SU-DHL-6 (cell line): Measurements from ENCODE around the gene CLPTM1L.
"Not testable (repeated sequence)": the region's sequence is repeated elsewhere in the genome, so short reads cannot be mapped to it uniquely, and the experiment has no call there.

Experiments used
- EZH2phosphoT487 ChIP-seq: fragments of 200-600 bp; sonication (generic), shearing (Covaris generic); conservative IDR thresholded peaks from 2 replicates; pipeline ENCODE4 v1.6.1; 2018; ENCODE audit warnings: mild to moderate bottlenecking, antibody characterized with exemption, low read length, moderate library complexity, mixed read lengths
- TF ChIP-seq, protein P1 (sequence below): fragments of 200-600 bp; sonication (generic); IDR thresholded peaks from one replicate; pipeline ENCODE4 v1.5.1; 2017; ENCODE audit warnings: antibody characterized with exemption, mild to moderate bottlenecking, low read length, moderate library complexity; ENCODE audit not compliant: insufficient read depth, poor library complexity, severe bottlenecking

DNA sequence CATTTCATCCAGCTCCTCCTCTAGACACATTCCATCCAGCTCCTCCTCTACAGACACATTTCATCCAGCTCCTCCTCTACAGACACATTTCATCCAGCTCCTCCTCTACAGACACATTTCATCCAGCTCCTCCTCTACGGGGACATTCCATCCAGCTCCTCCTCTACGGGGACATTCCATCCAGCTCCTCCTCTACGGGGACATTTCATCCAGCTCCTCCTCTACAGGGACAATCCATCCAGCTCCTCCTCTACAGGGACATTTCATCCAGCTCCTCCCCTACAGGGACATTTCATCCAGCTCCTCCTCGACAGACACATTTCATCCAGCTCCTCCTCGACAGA is 18.4 kb downstream of the CLPTM1L start:
- TF ChIP-seq, protein P1, sequence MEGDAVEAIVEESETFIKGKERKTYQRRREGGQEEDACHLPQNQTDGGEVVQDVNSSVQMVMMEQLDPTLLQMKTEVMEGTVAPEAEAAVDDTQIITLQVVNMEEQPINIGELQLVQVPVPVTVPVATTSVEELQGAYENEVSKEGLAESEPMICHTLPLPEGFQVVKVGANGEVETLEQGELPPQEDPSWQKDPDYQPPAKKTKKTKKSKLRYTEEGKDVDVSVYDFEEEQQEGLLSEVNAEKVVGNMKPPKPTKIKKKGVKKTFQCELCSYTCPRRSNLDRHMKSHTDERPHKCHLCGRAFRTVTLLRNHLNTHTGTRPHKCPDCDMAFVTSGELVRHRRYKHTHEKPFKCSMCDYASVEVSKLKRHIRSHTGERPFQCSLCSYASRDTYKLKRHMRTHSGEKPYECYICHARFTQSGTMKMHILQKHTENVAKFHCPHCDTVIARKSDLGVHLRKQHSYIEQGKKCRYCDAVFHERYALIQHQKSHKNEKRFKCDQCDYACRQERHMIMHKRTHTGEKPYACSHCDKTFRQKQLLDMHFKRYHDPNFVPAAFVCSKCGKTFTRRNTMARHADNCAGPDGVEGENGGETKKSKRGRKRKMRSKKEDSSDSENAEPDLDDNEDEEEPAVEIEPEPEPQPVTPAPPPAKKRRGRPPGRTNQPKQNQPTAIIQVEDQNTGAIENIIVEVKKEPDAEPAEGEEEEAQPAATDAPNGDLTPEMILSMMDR, result not testable (repeated sequence)
- not testable (repeated sequence) for TF ChIP-seq EZH2phosphoT487
